ENCODE results near the gene VSTM4.

DNA sequence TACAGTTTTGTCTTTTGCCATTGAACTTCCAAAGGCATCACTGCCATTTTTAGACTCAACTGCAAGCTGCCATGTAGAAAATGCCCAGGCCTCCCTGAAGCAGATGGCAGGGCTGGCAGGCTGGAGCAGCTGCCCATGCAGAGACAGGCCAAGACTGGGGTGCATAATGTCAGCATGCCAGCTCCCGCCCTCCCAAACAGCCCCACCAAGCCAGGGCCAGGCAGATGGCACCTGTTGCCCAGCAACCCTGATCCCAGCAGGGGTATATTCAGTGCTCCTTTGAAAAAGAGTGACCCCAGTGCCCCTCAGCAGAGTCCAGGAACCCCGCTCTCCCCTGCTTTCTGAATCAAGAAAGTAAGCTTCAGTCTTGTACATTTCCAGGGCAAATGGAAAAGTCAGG is 32.6 kb downstream of the VSTM4 start:
- TF ChIP-seq CTCF (IDR thresholded peaks at IDR 0.05): no peak
- no peak for TF ChIP-seq POLR2A (IDR thresholded peaks at IDR 0.05)
